Stimulated activated memory B cell treated with anti-CD40 and anti-IgM and Interleukin-4, amounts not matched to agents 10 μg/mL and 1 μg/mL and 100 μg/mL, for 72 hours (primary cell): ENCODE measurements around the gene ZNRD2.
A peak's percentile ranks its signal among the peaks of the same experiment; 100 is the strongest.
"Not testable (repeated sequence)": the region's sequence is repeated elsewhere in the genome, so short reads cannot be mapped to it uniquely, and the experiment has no call there.

Source experiments
- ATAC-seq: fragments of 150-1000 bp; cut with Tn5 transposase; 2 replicates; pipeline ENCODE4 v1.10.0; 2021
- H3K27ac Mint-ChIP-seq: one replicate; pipeline ENCODE4 v1.8.0; 2022; ENCODE audit warnings: mild to moderate bottlenecking, mixed read lengths
- H3K27me3 Mint-ChIP-seq: one replicate; pipeline ENCODE4 v1.8.0; 2022; ENCODE audit warnings: mixed read lengths
- H3K36me3 Mint-ChIP-seq: one replicate; pipeline ENCODE4 v1.8.0; 2022; ENCODE audit warnings: mixed read lengths
- H3K4me1 Mint-ChIP-seq: one replicate; pipeline ENCODE4 v1.8.0; 2022; ENCODE audit warnings: mixed read lengths
- H3K4me3 Mint-ChIP-seq: one replicate; pipeline ENCODE4 v1.8.0; 2022; ENCODE audit warnings: mild to moderate bottlenecking, moderate library complexity, mixed read lengths
- H3K9me3 Mint-ChIP-seq: one replicate; pipeline ENCODE4 v1.8.0; 2022; ENCODE audit warnings: mixed read lengths

Gene ZNRD2

GRCh38 chr11:65558930-65559509 is 11.3 kb upstream of the ZNRD2 start:
- Mint-ChIP-seq H3K27me3 (no peaks in the 10 kb centered on the region), H3K27ac (peak overlapping the region; percentile 71), H3K36me3 (no peaks in the 10 kb centered on the region), H3K4me1 (peaks cover 61% of the 10 kb centered on the region), H3K9me3 (no peaks in the 10 kb centered on the region), H3K4me3 (peak overlapping the region; percentile 79)
- no peak for ATAC-seq

- H3K27me3 Mint-ChIP-seq: no peaks in the 10 kb centered on the region
- H3K27ac Mint-ChIP-seq: peak overlapping the region; percentile 71
- ATAC-seq: no peak
- H3K36me3 Mint-ChIP-seq: no peaks in the 10 kb centered on the region
- no peaks in the 10 kb centered on the region for H3K9me3 Mint-ChIP-seq
- peaks cover 59% of the 10 kb centered on the region for H3K4me1 Mint-ChIP-seq
- H3K4me3 Mint-ChIP-seq: no peak overlapping the region
Observed at GRCh38 chr11:65559535-65559934, 10.7 kb upstream of the ZNRD2 start.

- Mint-ChIP-seq H3K4me1 (peaks cover 54% of the 10 kb centered on the region), H3K27ac (peak overlapping the region; percentile 33)
- no peak for ATAC-seq
Observed at GRCh38 chr11:65559951-65560537, 10.2 kb upstream of the ZNRD2 start.

DNA sequence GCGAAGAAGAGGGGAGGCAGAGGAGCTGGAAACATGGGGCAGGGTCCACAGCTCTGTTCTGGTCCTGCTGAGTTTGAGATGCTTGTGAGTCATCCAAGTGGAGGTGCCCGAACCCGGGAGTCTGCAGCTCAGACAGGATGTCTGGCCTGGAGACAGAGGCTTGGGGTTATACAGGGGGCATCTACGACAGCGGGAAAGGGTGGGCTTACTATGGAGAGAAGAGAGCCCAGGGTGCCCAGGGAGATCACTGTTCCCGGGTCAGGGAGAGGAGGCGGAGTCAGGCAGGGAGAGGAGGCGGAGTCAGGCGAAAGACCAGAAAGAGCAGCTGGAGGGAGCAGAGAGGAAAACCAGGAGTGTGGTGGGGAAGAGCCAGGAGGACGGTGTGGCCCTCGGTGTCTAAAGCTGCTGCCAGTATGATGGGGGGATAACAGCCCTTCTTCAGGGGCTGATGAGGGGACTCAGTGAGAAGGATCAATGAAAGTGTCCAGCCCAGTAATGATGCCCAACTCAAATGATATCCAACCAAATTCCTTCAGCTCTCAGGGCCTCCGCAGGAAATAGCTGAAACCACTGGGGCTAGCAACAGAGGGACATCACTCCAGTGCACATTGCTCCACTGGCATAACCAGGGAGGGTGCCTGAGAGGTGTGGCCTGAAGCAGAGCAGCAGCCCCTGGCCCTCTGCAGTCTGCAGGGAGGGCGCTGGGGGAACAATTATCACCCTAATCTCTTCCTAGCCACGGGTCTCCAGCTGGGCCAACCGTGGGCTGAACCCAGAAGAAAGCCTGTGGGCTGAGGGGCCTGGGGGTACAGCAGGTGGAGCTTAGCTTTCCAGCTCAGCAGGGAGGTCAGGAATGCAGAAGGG is 9.5 kb upstream of the ZNRD2 start:
- peaks cover 54% of the 10 kb centered on the region for H3K4me1 Mint-ChIP-seq
- no peaks in the 10 kb centered on the region for H3K36me3 Mint-ChIP-seq
- ATAC-seq: no peak
- H3K27me3 Mint-ChIP-seq: no peaks in the 10 kb centered on the region
- no peak overlapping the region for H3K4me3 Mint-ChIP-seq
- peak overlapping the region; percentile 33 for H3K27ac Mint-ChIP-seq
- no peaks in the 10 kb centered on the region for H3K9me3 Mint-ChIP-seq

More at GRCh38 chr11:65559951-65560537, 10.2 kb upstream of the ZNRD2 start:
- Mint-ChIP-seq H3K36me3 (no peaks in the 10 kb centered on the region), H3K4me3 (no peak overlapping the region), H3K27me3 (no peaks in the 10 kb centered on the region), H3K9me3 (no peaks in the 10 kb centered on the region)

- Mint-ChIP-seq H3K4me1 (peaks cover 55% of the 10 kb centered on the region), H3K4me3 (no peak overlapping the region), H3K27ac (no peak overlapping the region), H3K27me3 (no peaks in the 10 kb centered on the region), H3K36me3 (no peaks in the 10 kb centered on the region), H3K9me3 (no peaks in the 10 kb centered on the region)
- no peak for ATAC-seq
Observed at GRCh38 chr11:65562020-65562419, 8.3 kb upstream of the ZNRD2 start.

GRCh38 chr11:65562788-65563187 is 7.5 kb upstream of the ZNRD2 start:
- peak overlapping the region; percentile 82 for H3K27ac Mint-ChIP-seq
- ATAC-seq: no peak
- no peaks in the 10 kb centered on the region for H3K36me3 Mint-ChIP-seq
- no peak overlapping the region for H3K4me3 Mint-ChIP-seq
- H3K4me1 Mint-ChIP-seq: peaks cover 52% of the 10 kb centered on the region
- H3K9me3 Mint-ChIP-seq: no peaks in the 10 kb centered on the region
- H3K27me3 Mint-ChIP-seq: no peaks in the 10 kb centered on the region

DNA sequence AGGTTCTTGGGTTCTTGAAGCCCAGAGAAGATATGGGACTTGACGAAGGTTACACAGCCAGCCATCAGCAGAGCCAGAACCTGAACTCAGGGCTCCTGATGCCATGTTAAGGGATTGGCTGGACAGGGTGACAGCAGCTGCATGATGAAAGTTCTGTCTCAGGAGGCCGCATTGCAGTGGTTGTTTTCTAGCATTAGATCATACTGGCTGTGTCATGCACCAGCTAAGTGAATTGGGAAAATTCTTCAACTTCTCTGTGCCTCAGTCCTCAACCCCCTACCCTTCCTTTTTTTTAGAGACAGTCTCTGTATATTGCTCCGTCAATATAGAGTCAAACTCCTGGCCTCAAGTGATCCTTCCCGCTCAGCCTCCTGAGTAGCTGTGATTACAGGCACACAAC is 6.7 kb upstream of the ZNRD2 start:
- Mint-ChIP-seq H3K36me3 (peaks cover 5% of the 10 kb centered on the region), H3K27ac (peak overlapping the region; percentile 82), H3K27me3 (no peaks in the 10 kb centered on the region), H3K4me1 (peaks cover 60% of the 10 kb centered on the region), H3K4me3 (no peak overlapping the region), H3K9me3 (no peaks in the 10 kb centered on the region)
- no peak for ATAC-seq

GRCh38 chr11:65564879-65565559 is 5.3 kb upstream of the ZNRD2 start:
- H3K27me3 Mint-ChIP-seq, ATAC-seq, H3K4me3 Mint-ChIP-seq, H3K36me3 Mint-ChIP-seq, H3K9me3 Mint-ChIP-seq: not testable (repeated sequence)
- peaks cover 55% of the 10 kb centered on the region for H3K4me1 Mint-ChIP-seq
- peak overlapping the region; percentile 77 for H3K27ac Mint-ChIP-seq

GRCh38 chr11:65565624-65566453 is 4.4 kb upstream of the ZNRD2 start:
- peaks cover 54% of the 10 kb centered on the region for H3K4me1 Mint-ChIP-seq
- H3K4me3 Mint-ChIP-seq: no peak overlapping the region
- H3K27ac Mint-ChIP-seq: peak overlapping the region; percentile 77
- no peaks in the 10 kb centered on the region for H3K9me3 Mint-ChIP-seq
- no peaks in the 10 kb centered on the region for H3K27me3 Mint-ChIP-seq
- no peak for ATAC-seq
- peaks cover 5% of the 10 kb centered on the region for H3K36me3 Mint-ChIP-seq

- Mint-ChIP-seq H3K4me3 (peak overlapping the region; percentile 92), H3K9me3 (no peaks in the 10 kb centered on the region), H3K27ac (peak overlapping the region; percentile 98), H3K36me3 (peaks cover 9% of the 10 kb centered on the region), H3K4me1 (peaks cover 76% of the 10 kb centered on the region), H3K27me3 (no peaks in the 10 kb centered on the region)
- ATAC-seq: peak; percentile 35
Observed at GRCh38 chr11:65569164-65569972, 909 bp upstream of the ZNRD2 start.

DNA sequence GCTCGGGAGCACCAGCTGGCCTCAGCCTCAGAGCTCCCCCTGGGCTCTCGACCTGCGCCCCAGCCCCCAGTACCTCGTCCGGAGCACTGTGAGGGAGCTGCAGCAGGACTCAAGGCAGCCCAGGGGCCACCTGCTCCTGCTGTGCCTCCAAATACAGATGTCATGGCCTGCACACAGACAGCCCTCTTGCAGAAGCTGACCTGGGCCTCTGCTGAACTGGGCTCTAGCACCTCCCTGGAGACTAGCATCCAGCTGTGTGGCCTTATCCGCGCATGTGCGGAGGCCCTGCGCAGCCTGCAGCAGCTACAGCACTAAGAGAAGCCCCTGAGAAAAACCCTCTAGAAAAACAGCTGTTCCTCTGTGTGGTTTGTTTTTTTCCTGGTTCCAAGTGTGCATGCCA is 1.1 kb downstream of the ZNRD2 start:
- Mint-ChIP-seq H3K9me3 (no peaks in the 10 kb centered on the region), H3K4me3 (peak overlapping the region; percentile 92), H3K36me3 (peaks cover 9% of the 10 kb centered on the region), H3K27me3 (no peaks in the 10 kb centered on the region), H3K27ac (peak overlapping the region; percentile 98), H3K4me1 (peaks cover 71% of the 10 kb centered on the region)
- ATAC-seq: no peak

DNA sequence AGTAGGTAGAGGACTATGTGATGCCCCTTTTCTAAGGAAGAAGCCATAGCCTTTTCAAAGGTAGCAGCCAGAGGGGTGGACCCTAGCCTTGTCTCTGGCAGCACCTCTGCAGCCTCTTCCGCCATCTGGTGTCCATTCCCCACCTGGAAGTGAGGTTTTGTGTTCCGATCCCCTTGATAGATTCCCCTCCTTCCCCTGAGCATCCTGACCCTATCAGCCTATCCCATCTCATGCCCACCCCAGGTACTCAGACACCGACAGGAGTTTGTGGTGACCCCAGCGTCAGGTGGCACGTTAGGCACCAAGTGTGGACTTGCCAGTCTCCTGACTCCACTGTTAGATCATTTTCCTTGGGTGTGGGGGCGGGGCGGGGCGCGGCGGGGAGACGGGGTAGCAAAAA is 1.7 kb downstream of the ZNRD2 start:
- peak overlapping the region; percentile 92 for H3K4me3 Mint-ChIP-seq
- peak overlapping the region; percentile 55 for H3K27ac Mint-ChIP-seq
- H3K4me1 Mint-ChIP-seq: peaks cover 71% of the 10 kb centered on the region
- H3K36me3 Mint-ChIP-seq: peaks cover 9% of the 10 kb centered on the region
- no peaks in the 10 kb centered on the region for H3K9me3 Mint-ChIP-seq
- no peak for ATAC-seq
- H3K27me3 Mint-ChIP-seq: no peaks in the 10 kb centered on the region

DNA sequence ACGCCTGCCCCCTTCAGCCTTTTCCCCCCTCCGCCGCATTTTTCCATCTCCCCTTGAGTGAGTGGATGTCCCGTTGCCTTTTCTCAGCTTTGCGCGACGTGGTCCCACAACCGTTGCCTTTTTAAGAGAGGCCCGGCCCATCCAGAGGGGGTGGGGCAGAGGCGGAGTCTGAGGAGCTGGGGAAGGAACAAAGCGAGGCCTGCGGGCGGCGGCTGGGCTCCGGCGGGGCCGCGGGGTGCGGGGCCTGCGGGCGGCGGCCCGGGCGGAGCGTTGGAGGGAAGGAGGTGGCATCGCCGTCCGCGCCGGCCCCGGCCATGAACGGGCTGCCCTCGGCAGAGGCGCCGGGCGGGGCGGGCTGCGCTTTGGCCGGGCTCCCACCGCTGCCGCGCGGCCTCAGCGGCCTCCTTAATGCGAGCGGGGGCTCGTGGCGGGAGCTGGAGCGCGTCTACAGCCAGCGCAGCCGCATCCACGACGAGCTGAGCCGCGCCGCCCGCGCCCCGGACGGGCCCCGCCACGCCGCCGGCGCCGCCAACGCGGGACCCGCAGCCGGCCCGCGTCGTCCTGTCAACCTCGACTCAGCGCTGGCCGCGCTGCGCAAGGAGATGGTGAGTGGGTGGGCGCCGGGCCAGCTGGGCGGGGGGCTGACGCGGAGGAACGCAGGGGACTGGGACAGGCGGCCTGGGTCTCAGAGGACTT is 2.2 kb downstream of the ZNRD2 start, which contains the start of gene FAM89B:
Gene FAM89B, plus strand, starts transcription at position 183 of the 696 bp plus-strand sequence. Its CDS starts 132 bp downstream, at position 315.
- Mint-ChIP-seq H3K27ac (peak within 1 kb of the TSS; percentile 98), H3K4me1 (peaks cover 72% of the 10 kb centered on the region), H3K4me3 (peak within 1 kb of the TSS; percentile 92), H3K9me3 (no peaks in the 10 kb centered on the region), H3K27me3 (no peaks in the 10 kb centered on the region), H3K36me3 (peaks cover 9% of the 10 kb centered on the region)
- ATAC-seq: peak; percentile 39
